Kidney (tissue), 14 donors: ENCODE measurements around the gene TPRA1. TPM values are rescaled to one million over a fixed set of nuclear protein-coding genes. Genes with fewer than 3 reads are reported as not detected.

Source experiments
- DNase-seq, 5 donors: peaks; one replicate each; pipeline ENCODE4 v3.0.0-alpha.2; 2013 to 2020
- FAIRE-seq: peaks from 2 replicates; lab custom pipeline; 2012; peaks lifted over from hg19 to GRCh38; lab: Jason Lieb, UNC
- H3K27ac ChIP-seq, 2 donors: one replicate each; pipeline ENCODE4 v1.7.0; 2013; ENCODE audit warnings: low read depth in 2 of 2, low read length in 2 of 2, inconsistent platforms in 1 of 2
- H3K27me3 ChIP-seq: one replicate; pipeline ENCODE4 v1.7.1; 2013; ENCODE audit warnings: low read length, inconsistent platforms; ENCODE audit not compliant: control insufficient read depth, insufficient read depth
- H3K36me3 ChIP-seq, 3 donors: one replicate each; pipeline versions ENCODE4 v1.7.0 to v1.7.1; 2013; ENCODE audit warnings: low read length in 3 of 3, control low read depth in 1 of 3, inconsistent platforms in 1 of 3; ENCODE audit not compliant: insufficient read depth in 3 of 3, control insufficient read depth in 2 of 3
- H3K4me1 ChIP-seq, 3 donors: one replicate each; pipeline versions ENCODE4 v1.7.0 to v1.7.1; 2013; ENCODE audit warnings: low read length in 3 of 3, inconsistent platforms in 1 of 3, low read depth in 1 of 3; ENCODE audit not compliant: control insufficient read depth in 2 of 3, insufficient read depth in 2 of 3
- H3K4me3 ChIP-seq, 3 donors: one replicate each; pipeline versions ENCODE4 v1.7.0 to v1.8.1; 2013; ENCODE audit warnings: low read length in 3 of 3, control low read depth in 1 of 3, inconsistent platforms in 1 of 3
- H3K9ac ChIP-seq, 3 donors: one replicate each; pipeline versions ENCODE4 v1.7.0 to v1.7.1; 2013; ENCODE audit warnings: low read length in 3 of 3, control low read depth in 1 of 3, inconsistent platforms in 1 of 3
- H3K9me3 ChIP-seq, 3 donors: one replicate each; pipeline versions ENCODE4 v1.7.0 to v1.7.1; 2013; ENCODE audit warnings: low read length in 3 of 3, control low read depth in 1 of 3, inconsistent platforms in 1 of 3; ENCODE audit not compliant: control insufficient read depth in 2 of 3, insufficient read depth in 1 of 3
- CTCF ChIP-seq: IDR thresholded peaks from 3 replicates; pipeline ENCODE4 v1.5.1; 2012; ENCODE audit warnings: mild to moderate bottlenecking, moderate library complexity, borderline replicate concordance; ENCODE audit not compliant: insufficient read depth; ENCODE audit errors: extremely low read depth
- intact Hi-C: fragments of 100-400 bp; cut with DNase I; formaldehyde crosslinking; loops from one replicate; pipeline ENCODE4 v1.11.1; 2022
- polyA plus RNA-seq: library from polyadenylated mRNA; stranded (reverse); fragments of 350-450 nt; fragmentation: Illumina TruSeq; extraction: RNeasy Lipid Tissue Mini Kit (QIAGEN cat#74804); gene quantifications from one replicate; pipeline ENCODE4 v1.2.3, GENCODE V29; 2014; ENCODE audit warnings: low read depth, low replicate concordance; ENCODE audit not compliant: insufficient read depth
- total RNA-seq: library from RNA; stranded (reverse); fragmentation: NEBNext Ultra II Directional; extraction: Animal tissue kit (Norgen Biotek cat#: 25700); gene quantifications from one replicate; pipeline ENCODE4 v1.2.1, GENCODE V29; 2021
- donor health status: control.
- donor health status: control.
- donor health status: control.
- donor health status: control.
- donor health status: control.
- donor health status: DM: yes; HTN: yes; CAD: no.
- donor health status: Normal renal cell carcinoma (clear cell type).

TPRA1 gene
- total and polyA plus RNA-seq, 2 donors from 2014 or later: 35.4 to 36.4 TPM

- Histone ChIP-seq H3K4me3 (no peak overlapping the region), H3K27me3 (no peaks in the 10 kb centered on the region), H3K36me3 (no peaks in the 10 kb centered on the region), H3K27ac (no peak overlapping the region), H3K4me1 (no peaks in the 10 kb centered on the region), H3K9me3 (no peaks in the 10 kb centered on the region), H3K9ac (no peak overlapping the region)
- no peak for TF ChIP-seq CTCF
- no peak for FAIRE-seq
- DNase-seq: peak in 4 of 5 donors; percentile 61 to 75 (median 64)
- intact Hi-C loops: no loop called here
Observed at GRCh38 chr3:127535901-127536829, 54.4 kb downstream of the TPRA1 start.

GRCh38 chr3:127535106-127535785 is 55.3 kb downstream of the TPRA1 start:
- TF ChIP-seq CTCF: no peak
- FAIRE-seq: no peak
- no peak for DNase-seq
- no peaks in the 10 kb centered on the region for H3K4me1 ChIP-seq
- no peaks in the 10 kb centered on the region for H3K36me3 ChIP-seq
- intact Hi-C loops: no loop called here
- H3K9me3 ChIP-seq: no peaks in the 10 kb centered on the region
- H3K9ac ChIP-seq: no peak overlapping the region
- no peaks in the 10 kb centered on the region for H3K27me3 ChIP-seq
- H3K4me3 ChIP-seq: no peak overlapping the region
- H3K27ac ChIP-seq: no peak overlapping the region

- no peak for TF ChIP-seq CTCF
- DNase-seq: no peak
- Histone ChIP-seq H3K4me3 (no peak overlapping the region), H3K4me1 (no peaks in the 10 kb centered on the region), H3K9ac (no peak overlapping the region), H3K27ac (no peak overlapping the region), H3K36me3 (no peaks in the 10 kb centered on the region), H3K27me3 (no peaks in the 10 kb centered on the region), H3K9me3 (no peaks in the 10 kb centered on the region)
- intact Hi-C loops: no loop called here
- FAIRE-seq: no peak
Observed at GRCh38 chr3:127534564-127534963, 56.0 kb downstream of the TPRA1 start.
